Measurements from ENCODE around the gene FANCE. TPM values are rescaled to one million over a fixed set of nuclear protein-coding genes. Genes with fewer than 3 reads are reported as not detected.

FANCE gene, protein sequence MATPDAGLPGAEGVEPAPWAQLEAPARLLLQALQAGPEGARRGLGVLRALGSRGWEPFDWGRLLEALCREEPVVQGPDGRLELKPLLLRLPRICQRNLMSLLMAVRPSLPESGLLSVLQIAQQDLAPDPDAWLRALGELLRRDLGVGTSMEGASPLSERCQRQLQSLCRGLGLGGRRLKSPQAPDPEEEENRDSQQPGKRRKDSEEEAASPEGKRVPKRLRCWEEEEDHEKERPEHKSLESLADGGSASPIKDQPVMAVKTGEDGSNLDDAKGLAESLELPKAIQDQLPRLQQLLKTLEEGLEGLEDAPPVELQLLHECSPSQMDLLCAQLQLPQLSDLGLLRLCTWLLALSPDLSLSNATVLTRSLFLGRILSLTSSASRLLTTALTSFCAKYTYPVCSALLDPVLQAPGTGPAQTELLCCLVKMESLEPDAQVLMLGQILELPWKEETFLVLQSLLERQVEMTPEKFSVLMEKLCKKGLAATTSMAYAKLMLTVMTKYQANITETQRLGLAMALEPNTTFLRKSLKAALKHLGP
- 2.8 to 3.7 TPM (median 3.2 TPM) in 5 replicates for total RNA-seq (2022; extraction: Qiagen RNA extraction; ENCODE audit: low read depth)

DNA sequence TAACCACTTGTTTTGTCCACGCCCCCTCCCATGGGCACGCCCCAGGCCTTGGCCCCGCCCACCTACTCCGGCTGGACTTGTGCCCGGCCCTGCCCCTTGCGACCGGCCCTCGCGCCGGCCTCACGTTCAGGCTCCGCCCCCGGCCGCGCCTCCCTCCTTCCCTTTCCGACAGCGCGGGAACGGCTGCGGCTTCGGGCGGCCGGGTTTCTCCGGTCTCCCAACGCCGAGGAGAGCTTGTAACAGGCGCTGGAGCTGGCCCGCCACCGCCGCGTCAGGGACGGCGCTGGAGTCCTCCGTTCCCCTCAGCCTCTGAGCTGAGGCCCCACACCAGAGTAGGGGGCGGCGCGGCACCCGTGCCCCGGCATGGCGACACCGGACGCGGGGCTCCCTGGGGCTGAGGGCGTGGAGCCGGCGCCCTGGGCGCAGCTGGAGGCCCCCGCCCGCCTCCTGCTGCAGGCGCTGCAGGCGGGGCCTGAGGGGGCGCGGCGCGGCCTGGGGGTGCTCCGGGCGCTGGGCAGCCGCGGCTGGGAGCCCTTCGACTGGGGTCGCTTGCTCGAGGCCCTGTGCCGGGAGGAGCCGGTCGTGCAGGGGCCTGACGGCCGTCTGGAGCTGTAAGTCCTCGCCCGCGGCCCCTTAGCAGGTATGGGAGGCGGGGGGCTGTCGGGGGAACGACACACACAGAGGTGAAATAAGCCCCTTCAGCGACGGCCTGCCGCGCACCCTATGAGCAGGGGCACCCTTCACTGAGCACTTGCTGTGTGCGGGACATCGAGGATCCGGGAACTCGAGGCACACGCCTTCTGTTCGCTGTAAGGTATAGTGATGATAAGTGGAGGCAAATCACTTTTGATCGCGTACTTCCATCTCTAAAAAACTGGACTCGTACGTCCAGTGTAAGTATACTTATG is at the start of gene FANCE:
Gene FANCE, plus strand, starts transcription at position 156 of the 908 bp plus-strand sequence. Its CDS starts 208 bp downstream, at position 364.

DNA sequence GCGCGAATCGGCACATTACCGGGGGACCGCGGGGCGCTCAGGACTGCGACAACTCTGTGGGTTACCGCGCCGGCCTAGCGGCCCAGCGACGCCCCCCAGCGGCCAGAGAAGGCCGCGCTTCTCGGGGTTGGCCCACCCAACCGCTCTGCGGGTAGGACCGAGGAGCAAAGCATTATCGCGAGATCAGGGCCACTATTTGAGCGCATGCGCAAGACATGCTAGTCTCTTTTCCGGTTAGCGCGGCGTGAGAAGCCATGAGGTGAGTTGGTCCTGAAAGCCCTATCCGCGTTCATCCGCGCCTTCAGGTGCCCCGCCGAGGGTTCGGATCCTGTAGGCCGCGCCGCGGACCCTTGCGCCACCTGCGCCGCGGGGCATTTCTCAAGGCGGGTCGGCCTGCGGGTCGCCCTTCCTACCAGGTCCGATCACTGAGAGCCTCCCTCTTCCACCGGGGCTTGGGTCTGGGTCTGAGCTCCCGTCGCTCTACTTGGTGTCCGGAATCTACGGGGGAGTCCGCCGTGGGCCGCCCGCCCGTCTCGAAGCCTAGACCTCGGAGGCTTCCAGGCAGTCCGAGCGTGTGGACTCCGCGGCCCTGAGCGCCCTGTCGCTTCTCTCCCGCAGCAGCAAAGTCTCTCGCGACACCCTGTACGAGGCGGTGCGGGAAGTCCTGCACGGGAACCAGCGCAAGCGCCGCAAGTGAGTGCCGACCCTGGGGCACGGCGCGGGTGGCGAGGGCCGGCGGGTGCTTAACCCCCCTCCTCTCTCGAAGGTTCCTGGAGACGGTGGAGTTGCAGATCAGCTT is 16.2 kb downstream of the FANCE start, which contains the start of gene RPL10A:
Gene RPL10A, plus strand, starts transcription at position 221 of the 799 bp plus-strand sequence. Its CDS starts 34 bp downstream, at position 255.

DNA sequence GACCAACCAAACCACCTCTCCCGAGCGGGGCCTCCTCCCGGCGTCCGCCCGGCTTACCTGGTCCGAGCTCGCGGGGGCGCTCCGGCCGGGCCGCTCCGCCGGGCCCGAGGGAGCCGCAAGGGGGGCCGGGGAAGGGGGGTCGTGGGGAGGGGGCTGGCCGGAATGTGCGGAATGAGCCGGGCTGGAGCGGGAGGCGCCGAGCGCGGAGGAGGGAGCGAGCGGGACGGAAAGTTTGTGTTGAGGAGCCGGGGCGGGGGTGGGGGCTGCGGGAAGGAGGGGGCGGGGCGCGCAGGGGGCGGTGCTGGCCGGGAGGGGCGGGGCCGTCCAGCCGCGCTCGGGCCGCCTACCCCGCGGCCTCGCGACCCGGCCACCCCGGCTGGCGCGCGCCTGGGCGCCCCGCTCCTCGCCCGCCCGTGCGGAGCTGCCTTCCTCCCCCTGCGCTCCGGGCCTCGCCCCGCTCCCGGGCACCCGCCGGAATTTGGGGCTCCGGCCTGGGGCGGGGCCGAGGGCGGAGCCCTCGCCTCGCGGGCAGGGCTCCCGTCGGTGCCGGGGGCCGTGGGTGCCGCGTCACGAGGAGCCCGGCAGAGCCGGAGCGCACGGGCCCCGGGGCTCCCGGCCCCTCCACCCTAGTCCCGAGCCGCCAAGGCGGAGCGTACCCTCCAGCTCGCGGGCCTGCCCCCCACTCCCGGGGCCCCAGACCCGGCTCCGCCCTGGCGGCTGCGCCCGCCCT is 44.9 kb downstream of the FANCE start, which contains the start of gene TEAD3:
Gene TEAD3, minus strand, starts transcription at position 239 of the 730 bp plus-strand sequence.

DNA sequence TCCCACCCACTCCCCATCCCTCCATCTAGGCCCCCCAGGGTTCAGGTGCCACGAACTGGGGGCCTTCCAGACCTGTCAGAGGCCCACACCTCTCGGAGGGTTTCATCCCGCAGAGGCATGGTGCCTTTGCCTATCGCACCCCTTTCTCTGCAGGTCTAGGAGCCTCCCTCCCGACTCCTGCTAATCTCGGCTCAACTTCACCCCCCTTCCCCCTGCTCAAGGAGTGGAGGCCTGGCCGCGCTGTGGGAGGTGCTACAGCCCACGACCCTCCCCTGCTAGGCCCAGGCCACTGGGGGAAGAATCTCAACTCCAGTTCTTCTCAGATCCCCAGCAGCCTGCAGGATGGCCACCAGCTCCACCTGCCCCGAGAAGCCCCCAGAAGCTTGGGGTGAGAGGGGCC is 60.6 kb downstream of the FANCE start, which contains the start of gene TULP1:
Gene TULP1, minus strand, starts transcription at position 157 of the 400 bp plus-strand sequence. Its CDS starts 38 bp downstream, at position 119.

Other genes starting within 250 kb of the FANCE start
- 0.05 to 0.08 TPM (median 0.07 TPM) in 5 replicates for gene SCUBE3, start 238.4 kb upstream of the FANCE start, total RNA-seq (2022; extraction: Qiagen RNA extraction; ENCODE audit: low read depth)
- gene ZNF76, start 192.6 kb upstream of the FANCE start, total RNA-seq (2022; extraction: Qiagen RNA extraction; ENCODE audit: low read depth) = 6.3 to 11.4 TPM (median 11.0 TPM) in 5 replicates
- 0.07 to 0.18 TPM (median 0.13 TPM) in 3 of 5 replicates, not detected in the others for gene DEF6, start 154.5 kb upstream of the FANCE start, total RNA-seq (2022; extraction: Qiagen RNA extraction; ENCODE audit: low read depth)
- gene PPARD, start 109.8 kb upstream of the FANCE start, total RNA-seq (2022; extraction: Qiagen RNA extraction; ENCODE audit: low read depth) = 4.1 to 7.6 TPM (median 6.0 TPM) in 5 replicates
- 1,342 to 1,550 TPM (median 1,448 TPM) in 5 replicates for gene RPL10A, start 16.1 kb downstream of the FANCE start, total RNA-seq (2022; extraction: Qiagen RNA extraction; ENCODE audit: low read depth)
- 4.6 to 8.5 TPM (median 6.3 TPM) in 5 replicates for gene TEAD3, start 44.7 kb downstream of the FANCE start, total RNA-seq (2022; extraction: Qiagen RNA extraction; ENCODE audit: low read depth)
- gene TULP1, start 60.6 kb downstream of the FANCE start, total RNA-seq (2022; extraction: Qiagen RNA extraction; ENCODE audit: low read depth) = not detected in 5 replicates
- gene FKBP5, start 236.6 kb downstream of the FANCE start, total RNA-seq (2022; extraction: Qiagen RNA extraction; ENCODE audit: low read depth) = 54.6 to 94.6 TPM (median 68.1 TPM) in 5 replicates